Measurements from ENCODE around the gene ELL3.
"Not testable (repeated sequence)": the region's sequence is repeated elsewhere in the genome, so short reads cannot be mapped to it uniquely, and the experiment has no call there.

The ELL3 gene

GRCh38 chr15:43808960-43809678, 32.4 kb upstream of the ELL3 start:
- Histone ChIP-seq H3K9ac (ENCODE audit: low read length) (no peak overlapping the region), H3K36me3 (replicated peaks; ENCODE audit: insufficient read depth, low read length) (no peaks in the 10 kb centered on the region; the same call in 1 of the 2 replicates), H3K27ac (ENCODE audit: low read length) (peak overlapping the region; percentile 7; the same call in 1 of the 2 replicates), H2AFZ (ENCODE audit: low read length) (no peak overlapping the region), H3K4me3 (ENCODE audit: low read length) (no peak overlapping the region), H3F3A (ENCODE audit: insufficient read depth, low read length) (0 out of 2 replicates have a peak, but pooled peaks cover 5% of the 10 kb centered on the region), H3K9me3 (replicated peaks; ENCODE audit: insufficient read depth, low read length) (no peaks in the 10 kb centered on the region), H3K27me3 (replicated peaks; ENCODE audit: insufficient read depth, low read length) (no peaks in the 10 kb centered on the region), H3K79me2 (ENCODE audit: low read length) (no peaks in the 10 kb centered on the region), H3K9me2 (replicated peaks; ENCODE audit: insufficient read depth, low read length) (no peaks in the 10 kb centered on the region), H3K4me2 (ENCODE audit: low read depth, low read length) (no peak overlapping the region), H4K20me1 (ENCODE audit: insufficient read depth, low read length) (no peaks in the 10 kb centered on the region), H3K4me1 (ENCODE audit: low read length) (no peaks in the 10 kb centered on the region)
- no peak for DNase-seq
- TF ChIP-seq CTCF (IDR thresholded peaks at IDR 0.05; ENCODE audit: low read length) (no peak), EZH2 (optimal IDR thresholded peaks at IDR 0.05; ENCODE audit: low read depth, low read length) (no peak), EZH2phosphoT487 (IDR thresholded peaks at IDR 0.05; ENCODE audit: low read length) (no peak)

GRCh38 chr15:43808435-43808950, 31.7 kb upstream of the ELL3 start:
- H4K20me1 ChIP-seq (ENCODE audit: insufficient read depth, low read length), result no peaks in the 10 kb centered on the region
- H3K4me1 ChIP-seq (ENCODE audit: low read length), result no peaks in the 10 kb centered on the region
- H3K36me3 ChIP-seq (replicated peaks; ENCODE audit: insufficient read depth, low read length), result no peaks in the 10 kb centered on the region
- H3K27me3 ChIP-seq (replicated peaks; ENCODE audit: insufficient read depth, low read length), result no peaks in the 10 kb centered on the region
- TF ChIP-seq EZH2phosphoT487 (IDR thresholded peaks at IDR 0.05; ENCODE audit: low read length) (no peak), EZH2 (optimal IDR thresholded peaks at IDR 0.05; ENCODE audit: low read depth, low read length) (no peak), CTCF (IDR thresholded peaks at IDR 0.05; ENCODE audit: low read length) (no peak)
- no peak overlapping the region for H3K4me3 ChIP-seq (ENCODE audit: low read length)
- DNase-seq, result no peak
- H3K79me2 ChIP-seq (ENCODE audit: low read length), result no peaks in the 10 kb centered on the region
- no peak overlapping the region for H3K4me2 ChIP-seq (ENCODE audit: low read depth, low read length)
- H3K9me3 ChIP-seq (replicated peaks; ENCODE audit: insufficient read depth, low read length), result no peaks in the 10 kb centered on the region
- no peaks in the 10 kb centered on the region for H3K9me2 ChIP-seq (replicated peaks; ENCODE audit: insufficient read depth, low read length)
- H2AFZ ChIP-seq (ENCODE audit: low read length), result no peak overlapping the region
- 0 out of 2 replicates have a peak, but pooled peaks cover 5% of the 10 kb centered on the region for H3F3A ChIP-seq (ENCODE audit: insufficient read depth, low read length)
- peak overlapping the region; percentile 7; the same call in 1 of the 2 replicates for H3K27ac ChIP-seq (ENCODE audit: low read length)
- H3K9ac ChIP-seq (ENCODE audit: low read length), result no peak overlapping the region

GRCh38 chr15:43802676-43803075, 25.9 kb upstream of the ELL3 start:
- H4K20me1 ChIP-seq (ENCODE audit: insufficient read depth, low read length); H3K27ac ChIP-seq (ENCODE audit: low read length); H3K9me2 ChIP-seq (replicated peaks; ENCODE audit: insufficient read depth, low read length); H3K4me2 ChIP-seq (ENCODE audit: low read depth, low read length); H3K36me3 ChIP-seq (replicated peaks; ENCODE audit: insufficient read depth, low read length); DNase-seq; H3K9ac ChIP-seq (ENCODE audit: low read length); H3K27me3 ChIP-seq (replicated peaks; ENCODE audit: insufficient read depth, low read length); H3K4me1 ChIP-seq (ENCODE audit: low read length); H2AFZ ChIP-seq (ENCODE audit: low read length); H3F3A ChIP-seq (ENCODE audit: insufficient read depth, low read length); H3K4me3 ChIP-seq (ENCODE audit: low read length); H3K9me3 ChIP-seq (replicated peaks; ENCODE audit: insufficient read depth, low read length): not testable (repeated sequence)
- H3K79me2 ChIP-seq (ENCODE audit: low read length), result peaks cover 19% of the 10 kb centered on the region

Data from MM.1S (cell line).